Activated naive CD4-positive, alpha-beta T cell treated with anti-CD3 and anti-CD28 coated beads, Interleukin-2, amount 50 U/mL, for 72 hours (primary cell): ENCODE measurements around the gene EEPD1. TPM values are rescaled to one million over a fixed set of nuclear protein-coding genes. Genes with fewer than 3 reads are reported as not detected.

ENCODE experiments used
- ATAC-seq, 2 donors: fragments of 150-1000 bp; cut with Tn5 transposase; 2 replicates each; pipeline ENCODE4 v1.10.0; 2021; ENCODE audit warnings: mild to moderate bottlenecking in 2 of 2, moderate library complexity in 2 of 2
- DNase-seq, 2 donors: peaks; one replicate each; pipeline ENCODE4 v3.0.0; 2021 to 2022; ENCODE audit warnings: low spot score in 2 of 2
- H3K27ac Mint-ChIP-seq, 2 donors: one replicate each; pipeline ENCODE4 v1.8.0; 2022; ENCODE audit warnings: mild to moderate bottlenecking in 2 of 2, mixed read lengths in 2 of 2
- H3K36me3 Mint-ChIP-seq, 2 donors: one replicate each; pipeline ENCODE4 v1.8.0; 2022; ENCODE audit warnings: mixed read lengths in 2 of 2
- H3K9me3 Mint-ChIP-seq, 2 donors: one replicate each; pipeline ENCODE4 v1.8.0; 2022; ENCODE audit warnings: mixed read lengths in 2 of 2
- total RNA-seq, 2 donors: library from RNA; stranded (reverse); gene quantifications; one replicate each; pipeline ENCODE4 v1.2.3, GENCODE V29; 2022

EEPD1 gene
- total RNA-seq, 2 donors from 2014 or later = 0.82 to 1.4 TPM

- Mint-ChIP-seq H3K9me3 (no peaks in the 10 kb centered on the region), H3K36me3 (peaks cover 0 to 10% of the 10 kb centered on the region in 2 donors), H3K27ac (peak overlapping the region; percentile 84 to 97)
- no peak for ATAC-seq
- DNase-seq = no peak
These were observed 133.6 kb downstream of the EEPD1 start for GRCh38 chr7:36286688-36287087.

- peak; percentile 18 to 47 for ATAC-seq
- Mint-ChIP-seq H3K9me3 (no peaks in the 10 kb centered on the region), H3K36me3 (peaks cover 0 to 10% of the 10 kb centered on the region in 2 donors), H3K27ac (peak overlapping the region; percentile 65 to 74)
- peak in 1 of 2 donors; percentile 19 for DNase-seq
These were observed 134.6 kb downstream of the EEPD1 start for GRCh38 chr7:36287371-36288241.

- H3K36me3 Mint-ChIP-seq = peaks cover 0 to 10% of the 10 kb centered on the region in 2 donors
- ATAC-seq (no peak), DNase-seq (no peak)
- H3K27ac Mint-ChIP-seq = peak overlapping the region; percentile 54 to 74
- no peaks in the 10 kb centered on the region for H3K9me3 Mint-ChIP-seq
These were observed 135.4 kb downstream of the EEPD1 start for GRCh38 chr7:36288501-36288900.

GRCh38 chr7:36289833-36290661 lies 137.0 kb downstream of the EEPD1 start:
- ATAC-seq (no peak), DNase-seq (no peak)
- Mint-ChIP-seq H3K9me3 (no peaks in the 10 kb centered on the region), H3K36me3 (peaks cover 0 to 10% of the 10 kb centered on the region in 2 donors), H3K27ac (no peak overlapping the region)

GRCh38 chr7:36291387-36292316 lies 138.6 kb downstream of the EEPD1 start:
- ATAC-seq (peak; percentile 58 to 76), DNase-seq (peak in 1 of 2 donors; percentile 79)
- H3K9me3 Mint-ChIP-seq = no peaks in the 10 kb centered on the region
- peaks cover 0 to 5% of the 10 kb centered on the region in 2 donors for H3K36me3 Mint-ChIP-seq
- H3K27ac Mint-ChIP-seq = peak overlapping the region; percentile 68 to 84

- ATAC-seq (no peak), DNase-seq (no peak)
- no peaks in the 10 kb centered on the region for H3K9me3 Mint-ChIP-seq
- H3K27ac Mint-ChIP-seq = no peak overlapping the region
- H3K36me3 Mint-ChIP-seq = no peaks in the 10 kb centered on the region
These were observed 142.0 kb downstream of the EEPD1 start for GRCh38 chr7:36295090-36295489.

- Mint-ChIP-seq H3K36me3 (no peaks in the 10 kb centered on the region), H3K27ac (no peak overlapping the region), H3K9me3 (no peaks in the 10 kb centered on the region)
- DNase-seq (no peak), ATAC-seq (no peak)
These were observed 143.2 kb downstream of the EEPD1 start for GRCh38 chr7:36296284-36296683.

- Mint-ChIP-seq H3K36me3 (no peaks in the 10 kb centered on the region), H3K9me3 (no peaks in the 10 kb centered on the region), H3K27ac (peak overlapping the region; percentile 11 to 55)
- DNase-seq (no peak), ATAC-seq (no peak)
These were observed 144.4 kb downstream of the EEPD1 start for GRCh38 chr7:36297364-36298009.

GRCh38 chr7:36298106-36298505 lies 145.1 kb downstream of the EEPD1 start:
- no peak for ATAC-seq
- Mint-ChIP-seq H3K9me3 (no peaks in the 10 kb centered on the region), H3K27ac (peak overlapping the region in 1 of 2 donors; percentile 55), H3K36me3 (no peaks in the 10 kb centered on the region)
- no peak for DNase-seq

- Mint-ChIP-seq H3K9me3 (no peaks in the 10 kb centered on the region), H3K27ac (no peak overlapping the region), H3K36me3 (no peaks in the 10 kb centered on the region)
- ATAC-seq = no peak
- no peak for DNase-seq
These were observed 146.2 kb downstream of the EEPD1 start for GRCh38 chr7:36299223-36299774.

GRCh38 chr7:36299823-36300341 lies 146.8 kb downstream of the EEPD1 start:
- DNase-seq = no peak
- Mint-ChIP-seq H3K27ac (no peak overlapping the region), H3K36me3 (no peaks in the 10 kb centered on the region), H3K9me3 (no peaks in the 10 kb centered on the region)
- ATAC-seq = no peak

GRCh38 chr7:36300696-36301350 lies 147.8 kb downstream of the EEPD1 start:
- Mint-ChIP-seq H3K36me3 (no peaks in the 10 kb centered on the region), H3K27ac (no peak overlapping the region), H3K9me3 (no peaks in the 10 kb centered on the region)
- no peak for DNase-seq
- no peak for ATAC-seq

- Mint-ChIP-seq H3K36me3 (no peaks in the 10 kb centered on the region), H3K27ac (peak overlapping the region in 1 of 2 donors; percentile 12), H3K9me3 (no peaks in the 10 kb centered on the region)
- no peak for ATAC-seq
- DNase-seq = no peak
These were observed 149.1 kb downstream of the EEPD1 start for GRCh38 chr7:36301914-36302771.
